ENCODE results near the gene CD8B2.
A peak's percentile ranks its signal among the peaks of the same experiment; 100 is the strongest.
"Not testable (repeated sequence)": the region's sequence is repeated elsewhere in the genome, so short reads cannot be mapped to it uniquely, and the experiment has no call there.

Gene CD8B2

GRCh38 chr2:106486551-106487385 is at the start of gene CD8B2:
TSS of gene CD8B2 (plus strand) at chr2:106487364. CDS start at chr2:106487427, 63 bp downstream.
- H3K27ac ChIP-seq; CTCF ChIA-PET; DNase-seq (ENCODE audit: low spot score); POLR2A ChIA-PET (ENCODE audit: low non-redundant PET): not testable (repeated sequence)

- DNase-seq (ENCODE audit: low spot score); CTCF ChIA-PET; POLR2A ChIA-PET (ENCODE audit: low non-redundant PET); H3K27ac ChIP-seq: not testable (repeated sequence)
Measured at GRCh38 chr2:106461882-106462281, 25.3 kb upstream of the CD8B2 start.

DNA sequence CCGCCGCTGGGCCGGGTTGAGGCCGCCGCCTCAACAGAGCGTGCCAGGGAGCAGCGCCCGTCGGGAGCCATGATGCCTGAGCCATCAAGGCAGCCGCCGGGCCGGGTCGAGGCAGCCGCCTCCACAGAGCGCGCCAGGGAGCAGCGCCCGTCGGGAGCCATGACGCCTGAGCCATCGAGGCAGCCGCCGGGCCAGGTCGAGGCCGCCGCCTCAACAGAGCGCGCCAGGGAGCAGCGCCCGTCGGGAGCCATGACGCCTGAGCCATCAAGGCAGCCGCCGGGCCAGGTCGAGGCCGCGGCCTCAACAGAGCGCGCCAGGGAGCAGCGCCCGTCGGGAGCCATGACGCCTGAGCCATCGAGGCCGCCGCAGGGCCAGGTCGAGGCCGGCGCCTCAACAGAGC is 19.6 kb upstream of the CD8B2 start:
- CTCF ChIA-PET; H3K27ac ChIP-seq; POLR2A ChIA-PET (ENCODE audit: low non-redundant PET); DNase-seq (ENCODE audit: low spot score): not testable (repeated sequence)

GRCh38 chr2:106468107-106468506 is 19.1 kb upstream of the CD8B2 start, which contains the start of gene RGPD3:
TSS of gene RGPD3 (minus strand) at chr2:106468413. CDS start at chr2:106468288, 125 bp downstream.
- POLR2A ChIA-PET (ENCODE audit: low non-redundant PET); CTCF ChIA-PET; H3K27ac ChIP-seq; DNase-seq (ENCODE audit: low spot score): not testable (repeated sequence)

DNA sequence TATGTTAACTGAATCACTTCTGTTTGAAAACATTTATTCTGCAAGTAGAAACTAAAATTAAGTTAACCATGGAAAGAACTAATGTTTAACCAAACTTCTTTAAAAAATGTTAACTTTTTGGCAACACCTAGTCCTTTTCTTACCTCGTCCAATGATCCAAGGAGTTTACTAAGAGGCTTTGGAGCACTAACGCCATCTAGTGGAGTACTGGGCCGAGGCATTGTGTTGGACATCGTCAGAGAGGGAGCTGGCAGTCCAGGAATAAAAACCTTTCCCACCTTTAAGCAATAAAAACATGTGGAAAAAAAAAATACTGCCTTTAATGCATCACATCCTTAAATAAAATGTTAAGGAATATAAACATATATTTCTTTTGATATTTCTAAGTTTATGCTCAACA is 16.5 kb upstream of the CD8B2 start:
- CTCF ChIA-PET = interaction anchor here (0.7 kb wide), 1 partner anchor 157 kb away, joined by 4 read pairs; no protein-coding TSS in a partner anchor
- DNase-seq (ENCODE audit: low spot score); H3K27ac ChIP-seq; POLR2A ChIA-PET (ENCODE audit: low non-redundant PET): not testable (repeated sequence)
- TF ChIP-seq, protein P1, sequence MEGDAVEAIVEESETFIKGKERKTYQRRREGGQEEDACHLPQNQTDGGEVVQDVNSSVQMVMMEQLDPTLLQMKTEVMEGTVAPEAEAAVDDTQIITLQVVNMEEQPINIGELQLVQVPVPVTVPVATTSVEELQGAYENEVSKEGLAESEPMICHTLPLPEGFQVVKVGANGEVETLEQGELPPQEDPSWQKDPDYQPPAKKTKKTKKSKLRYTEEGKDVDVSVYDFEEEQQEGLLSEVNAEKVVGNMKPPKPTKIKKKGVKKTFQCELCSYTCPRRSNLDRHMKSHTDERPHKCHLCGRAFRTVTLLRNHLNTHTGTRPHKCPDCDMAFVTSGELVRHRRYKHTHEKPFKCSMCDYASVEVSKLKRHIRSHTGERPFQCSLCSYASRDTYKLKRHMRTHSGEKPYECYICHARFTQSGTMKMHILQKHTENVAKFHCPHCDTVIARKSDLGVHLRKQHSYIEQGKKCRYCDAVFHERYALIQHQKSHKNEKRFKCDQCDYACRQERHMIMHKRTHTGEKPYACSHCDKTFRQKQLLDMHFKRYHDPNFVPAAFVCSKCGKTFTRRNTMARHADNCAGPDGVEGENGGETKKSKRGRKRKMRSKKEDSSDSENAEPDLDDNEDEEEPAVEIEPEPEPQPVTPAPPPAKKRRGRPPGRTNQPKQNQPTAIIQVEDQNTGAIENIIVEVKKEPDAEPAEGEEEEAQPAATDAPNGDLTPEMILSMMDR (conservative IDR thresholded peaks at IDR 0.05; ENCODE audit: low read depth) = peak; percentile 53

DNA sequence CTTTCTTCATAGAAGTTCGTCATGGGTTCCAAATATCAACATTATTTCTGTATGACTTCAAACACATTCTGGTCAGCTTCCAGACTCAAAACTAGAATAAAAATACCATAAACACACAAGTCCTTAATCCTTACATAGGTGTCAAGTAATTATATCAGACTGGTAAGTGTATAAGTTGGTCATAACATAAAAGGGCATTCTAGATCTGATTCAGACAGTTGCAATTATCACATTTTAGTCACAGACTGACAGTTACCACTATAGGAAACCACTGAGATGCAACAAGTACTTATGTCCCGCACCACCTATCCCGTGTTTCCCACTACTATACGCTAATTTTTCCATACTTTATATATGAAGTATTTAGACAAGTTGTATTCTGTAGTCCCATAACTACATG is 9.5 kb upstream of the CD8B2 start:
- POLR2A ChIA-PET (ENCODE audit: low non-redundant PET); H3K27ac ChIP-seq; DNase-seq (ENCODE audit: low spot score); CTCF ChIA-PET: not testable (repeated sequence)

DNA sequence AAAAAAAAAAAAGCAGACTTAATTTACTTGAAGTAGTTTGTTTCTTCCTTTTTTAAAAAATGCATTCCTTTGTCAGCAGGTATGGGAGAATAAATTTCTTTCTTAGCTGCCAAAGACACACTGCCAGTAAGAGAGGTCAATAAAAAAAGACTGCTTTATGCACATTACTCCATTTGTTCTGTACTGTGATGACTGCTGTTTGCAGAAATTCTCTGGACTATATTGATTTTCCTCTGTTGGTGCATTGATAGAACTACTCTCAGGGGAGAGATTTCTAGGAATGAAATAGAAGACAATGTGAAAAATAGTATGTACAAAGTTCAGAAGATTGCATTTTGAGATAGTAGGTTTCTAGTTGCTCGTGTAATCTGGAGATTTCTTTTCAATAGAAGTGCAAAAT is 7.6 kb upstream of the CD8B2 start:
- DNase-seq (ENCODE audit: low spot score); POLR2A ChIA-PET (ENCODE audit: low non-redundant PET); H3K27ac ChIP-seq; CTCF ChIA-PET: not testable (repeated sequence)

- H3K27ac ChIP-seq; CTCF ChIA-PET; POLR2A ChIA-PET (ENCODE audit: low non-redundant PET); DNase-seq (ENCODE audit: low spot score): not testable (repeated sequence)
Measured at GRCh38 chr2:106487386-106488191, 425 bp downstream of the CD8B2 start.

DNA sequence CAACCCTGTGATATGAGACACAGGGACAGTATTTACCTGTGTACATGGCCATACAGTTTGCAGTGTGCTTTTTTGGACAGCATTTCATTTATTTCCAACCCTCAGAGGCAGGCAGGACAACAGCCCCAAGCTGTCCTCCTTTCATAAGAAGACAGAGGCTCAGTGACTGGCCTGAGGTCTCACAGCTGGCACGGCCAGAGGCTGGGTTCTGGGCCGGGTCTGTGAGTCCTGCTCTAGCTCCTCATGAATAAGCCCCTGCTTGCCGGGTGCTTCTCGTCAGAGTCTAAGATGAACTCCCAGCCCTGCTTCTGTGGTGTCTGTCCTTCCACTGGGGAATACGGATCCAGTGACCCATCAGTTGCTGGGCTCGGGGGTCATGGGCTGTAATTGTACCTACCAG is 2.5 kb downstream of the CD8B2 start:
- H3K27ac ChIP-seq; DNase-seq (ENCODE audit: low spot score); POLR2A ChIA-PET (ENCODE audit: low non-redundant PET); CTCF ChIA-PET: not testable (repeated sequence)

DNA sequence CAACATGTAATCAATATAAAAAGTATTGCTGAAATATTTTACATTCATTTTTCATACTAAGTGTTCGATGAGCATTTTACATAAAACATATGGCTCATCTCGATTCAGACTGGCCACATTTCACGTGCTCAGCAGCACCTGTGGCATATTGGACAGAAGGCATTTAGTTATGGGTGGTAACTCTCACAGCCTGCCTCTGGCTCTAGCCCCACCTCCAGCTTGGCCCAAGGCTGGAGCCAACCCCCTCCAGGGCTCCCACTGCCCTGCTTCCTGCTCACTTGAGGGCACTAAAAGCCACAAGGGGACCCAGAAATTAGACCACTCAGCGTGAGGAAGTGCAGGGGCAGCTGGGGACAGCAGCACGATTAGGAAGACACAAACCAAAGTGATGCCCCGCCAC is 5.2 kb downstream of the CD8B2 start:
- H3K27ac ChIP-seq; DNase-seq (ENCODE audit: low spot score); POLR2A ChIA-PET (ENCODE audit: low non-redundant PET); CTCF ChIA-PET: not testable (repeated sequence)

- POLR2A ChIA-PET (ENCODE audit: low non-redundant PET); CTCF ChIA-PET; DNase-seq (ENCODE audit: low spot score); H3K27ac ChIP-seq: not testable (repeated sequence)
Measured at GRCh38 chr2:106492913-106493312, 5.7 kb downstream of the CD8B2 start.

DNA sequence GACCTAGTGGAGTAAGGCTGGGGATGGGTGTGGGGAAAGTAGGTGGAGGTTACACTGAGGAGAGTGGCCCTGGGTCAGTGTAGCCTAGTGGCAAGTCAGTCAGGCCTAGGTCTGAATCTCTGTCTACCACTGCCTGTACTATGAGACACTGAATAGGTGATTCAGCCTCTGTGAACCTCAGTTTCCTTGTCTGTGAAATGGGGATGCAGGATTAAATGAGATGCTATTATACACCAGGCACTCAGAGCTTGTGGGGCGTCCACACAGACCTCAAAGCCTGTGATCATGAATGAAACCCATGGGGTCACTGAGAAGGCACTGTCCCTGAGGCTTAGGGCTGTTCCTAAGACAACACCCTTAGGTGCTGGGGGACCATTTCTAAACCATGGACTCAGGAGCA is 11.4 kb downstream of the CD8B2 start:
- DNase-seq (ENCODE audit: low spot score); POLR2A ChIA-PET (ENCODE audit: low non-redundant PET); H3K27ac ChIP-seq; CTCF ChIA-PET: not testable (repeated sequence)

- DNase-seq (ENCODE audit: low spot score); H3K27ac ChIP-seq; POLR2A ChIA-PET (ENCODE audit: low non-redundant PET); CTCF ChIA-PET: not testable (repeated sequence)
Measured at GRCh38 chr2:106500350-106500749, 13.2 kb downstream of the CD8B2 start.

DNA sequence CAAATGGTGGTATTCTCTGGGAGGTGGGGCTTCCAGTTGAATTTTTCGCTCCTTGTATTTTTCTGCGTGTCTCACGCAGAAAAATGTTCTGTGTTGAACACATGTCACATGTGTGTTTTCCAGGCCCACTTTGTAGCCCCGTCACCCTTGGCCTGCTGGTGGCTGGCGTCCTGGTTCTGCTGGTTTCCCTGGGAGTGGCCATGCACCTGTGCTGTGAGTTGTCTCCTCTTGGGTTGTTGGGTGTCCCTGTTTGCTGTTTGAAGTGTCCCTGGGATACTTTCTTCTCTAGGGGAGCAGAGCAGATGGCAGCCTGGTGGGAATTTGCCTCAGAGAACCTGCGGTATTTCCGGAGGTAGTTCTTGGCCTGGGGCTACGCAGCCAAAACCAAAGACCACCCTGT is 15.2 kb downstream of the CD8B2 start:
- POLR2A ChIA-PET (ENCODE audit: low non-redundant PET); H3K27ac ChIP-seq; CTCF ChIA-PET; DNase-seq (ENCODE audit: low spot score): not testable (repeated sequence)

DNA sequence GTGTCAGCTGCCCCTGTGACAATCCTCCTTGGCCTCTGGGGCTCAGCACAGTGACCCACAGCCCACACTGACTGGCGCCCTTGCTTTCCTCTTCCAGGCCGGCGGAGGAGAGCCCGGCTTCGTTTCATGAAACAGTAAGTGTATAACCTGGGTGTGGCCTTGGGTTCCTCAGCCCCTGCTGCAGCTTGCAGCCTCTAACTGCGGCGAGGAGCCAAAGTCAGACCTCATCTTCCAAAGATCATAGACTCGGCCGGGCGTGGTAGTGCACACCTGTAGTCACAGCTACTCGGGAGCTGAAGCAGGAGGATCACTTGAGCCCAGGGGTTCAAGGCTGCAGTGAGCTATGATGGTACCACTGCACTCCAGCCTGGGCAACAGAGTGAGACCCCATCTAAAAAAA is 17.0 kb downstream of the CD8B2 start:
- CTCF ChIA-PET; H3K27ac ChIP-seq; POLR2A ChIA-PET (ENCODE audit: low non-redundant PET); DNase-seq (ENCODE audit: low spot score): not testable (repeated sequence)

DNA sequence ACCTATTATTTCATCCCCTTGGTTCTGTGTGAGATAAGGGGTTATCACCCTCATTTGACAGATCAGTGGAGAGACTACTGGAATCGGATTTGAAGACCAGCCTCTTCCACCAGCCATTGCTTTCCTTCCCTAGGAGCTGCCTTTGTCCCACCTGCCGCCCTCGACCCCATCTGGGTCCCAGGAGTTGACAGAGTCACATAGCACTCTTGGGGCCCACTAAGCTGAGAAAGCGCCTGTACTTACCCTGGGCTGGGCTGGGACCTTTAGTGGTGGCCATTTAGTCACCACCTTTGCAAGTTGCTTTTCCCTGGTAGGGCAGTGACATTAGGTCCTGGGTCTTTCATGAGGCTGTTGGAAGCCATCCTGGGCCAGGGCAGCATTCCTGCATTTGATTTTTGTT is 17.6 kb downstream of the CD8B2 start:
- CTCF ChIA-PET; H3K27ac ChIP-seq; POLR2A ChIA-PET (ENCODE audit: low non-redundant PET); DNase-seq (ENCODE audit: low spot score): not testable (repeated sequence)
